ENCODE measurements around the gene DNAI2.

- TF ChIP-seq POLR2AphosphoS5 (IDR thresholded peaks at IDR 0.05) = no peak
- TF ChIP-seq, protein P1, sequence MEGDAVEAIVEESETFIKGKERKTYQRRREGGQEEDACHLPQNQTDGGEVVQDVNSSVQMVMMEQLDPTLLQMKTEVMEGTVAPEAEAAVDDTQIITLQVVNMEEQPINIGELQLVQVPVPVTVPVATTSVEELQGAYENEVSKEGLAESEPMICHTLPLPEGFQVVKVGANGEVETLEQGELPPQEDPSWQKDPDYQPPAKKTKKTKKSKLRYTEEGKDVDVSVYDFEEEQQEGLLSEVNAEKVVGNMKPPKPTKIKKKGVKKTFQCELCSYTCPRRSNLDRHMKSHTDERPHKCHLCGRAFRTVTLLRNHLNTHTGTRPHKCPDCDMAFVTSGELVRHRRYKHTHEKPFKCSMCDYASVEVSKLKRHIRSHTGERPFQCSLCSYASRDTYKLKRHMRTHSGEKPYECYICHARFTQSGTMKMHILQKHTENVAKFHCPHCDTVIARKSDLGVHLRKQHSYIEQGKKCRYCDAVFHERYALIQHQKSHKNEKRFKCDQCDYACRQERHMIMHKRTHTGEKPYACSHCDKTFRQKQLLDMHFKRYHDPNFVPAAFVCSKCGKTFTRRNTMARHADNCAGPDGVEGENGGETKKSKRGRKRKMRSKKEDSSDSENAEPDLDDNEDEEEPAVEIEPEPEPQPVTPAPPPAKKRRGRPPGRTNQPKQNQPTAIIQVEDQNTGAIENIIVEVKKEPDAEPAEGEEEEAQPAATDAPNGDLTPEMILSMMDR (IDR thresholded peaks at IDR 0.05; ENCODE audit: poor library complexity, severe bottlenecking) = no peak
- no peak for TF ChIP-seq EZH2 (IDR thresholded peaks at IDR 0.05; ENCODE audit: borderline replicate concordance, insufficient read depth, low read length, poor library complexity, severe bottlenecking)
- no peak for TF ChIP-seq RAD21 (conservative IDR thresholded peaks at IDR 0.05)
- no peak for TF ChIP-seq SMC3 (conservative IDR thresholded peaks at IDR 0.05; ENCODE audit: poor library complexity)
Observed at GRCh38 chr17:74226252-74226651, 47.8 kb upstream of the DNAI2 start.

Measured in neural cell (in vitro differentiated cells).